22Rv1 (cell line): ENCODE measurements around the gene PAPOLB.
A peak's percentile ranks its signal among the peaks of the same experiment; 100 is the strongest.

Experiments
- H3K27ac ChIP-seq: fragments of 450-650 bp; 2 replicates; pipeline ENCODE4 v1.5.1; 2017
- CTCF ChIP-seq: fragments of 450-650 bp; IDR thresholded peaks from 2 replicates; pipeline ENCODE4 v1.5.1; 2017; ENCODE audit warnings: mild to moderate bottlenecking
- ZFX ChIP-seq: fragments of 450-650 bp; IDR thresholded peaks from 2 replicates; pipeline ENCODE4 v1.6.1; 2017; ENCODE audit warnings: antibody characterized with exemption, borderline replicate concordance

PAPOLB gene

GRCh38 chr7:4835398-4836205 lies 26.2 kb downstream of the PAPOLB start:
- H3K27ac ChIP-seq = no peak overlapping the region
- no peak for TF ChIP-seq CTCF
- TF ChIP-seq ZFX = no peak

GRCh38 chr7:4834601-4835397 lies 27.0 kb downstream of the PAPOLB start:
- TF ChIP-seq CTCF = no peak
- no peak for TF ChIP-seq ZFX
- no peak overlapping the region for H3K27ac ChIP-seq

DNA sequence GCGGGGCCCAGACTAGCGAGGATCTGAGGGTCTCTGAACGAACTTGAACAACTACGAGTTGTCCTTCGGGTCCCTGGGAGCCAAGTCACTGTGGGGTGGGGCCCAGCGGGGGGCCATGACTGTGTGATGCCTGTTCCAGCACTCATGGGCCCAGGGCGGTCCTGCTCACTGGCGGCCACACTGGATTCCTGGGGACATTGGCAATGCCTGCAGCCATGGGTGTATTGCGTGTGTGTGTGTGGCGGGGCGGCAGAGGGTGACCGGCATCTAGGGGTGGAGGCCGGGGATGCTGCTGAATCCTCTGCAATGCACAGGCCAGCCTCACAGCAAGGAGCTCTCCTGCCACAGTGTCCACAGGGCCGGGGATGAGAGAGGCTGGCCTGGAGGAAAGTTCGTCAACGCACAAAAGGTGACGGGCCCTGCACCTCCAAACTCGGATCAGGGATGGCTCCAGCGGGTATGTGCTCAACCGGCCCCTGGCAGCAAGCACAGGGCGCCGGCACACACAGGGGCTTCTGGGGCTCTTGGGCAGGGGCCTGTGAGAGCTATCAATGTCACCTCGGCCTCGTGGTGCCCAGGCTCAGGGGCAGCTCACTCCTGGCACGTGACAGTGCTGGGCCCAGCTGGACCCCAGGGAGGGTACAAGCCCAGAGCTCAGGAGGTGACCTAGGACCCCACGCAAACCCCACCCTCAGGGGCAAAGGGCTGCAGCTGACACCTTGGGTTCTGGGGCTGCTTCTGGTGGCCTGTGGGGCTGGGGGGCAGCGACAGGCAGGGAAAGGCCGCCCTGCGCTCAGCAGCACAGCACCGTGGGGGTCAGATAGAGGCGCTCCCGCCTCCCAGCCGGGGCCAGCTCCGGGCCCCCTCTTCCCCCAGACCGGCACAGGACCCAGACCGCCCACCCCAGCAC lies 27.9 kb downstream of the PAPOLB start:
- TF ChIP-seq ZFX = no peak
- TF ChIP-seq CTCF = no peak
- no peak overlapping the region for H3K27ac ChIP-seq

- H3K27ac ChIP-seq = no peak overlapping the region; the same call in 1 of the 2 replicates
- no peak for TF ChIP-seq ZFX
- TF ChIP-seq CTCF = no peak
Measured at GRCh38 chr7:4833176-4833575, 28.7 kb downstream of the PAPOLB start.

DNA sequence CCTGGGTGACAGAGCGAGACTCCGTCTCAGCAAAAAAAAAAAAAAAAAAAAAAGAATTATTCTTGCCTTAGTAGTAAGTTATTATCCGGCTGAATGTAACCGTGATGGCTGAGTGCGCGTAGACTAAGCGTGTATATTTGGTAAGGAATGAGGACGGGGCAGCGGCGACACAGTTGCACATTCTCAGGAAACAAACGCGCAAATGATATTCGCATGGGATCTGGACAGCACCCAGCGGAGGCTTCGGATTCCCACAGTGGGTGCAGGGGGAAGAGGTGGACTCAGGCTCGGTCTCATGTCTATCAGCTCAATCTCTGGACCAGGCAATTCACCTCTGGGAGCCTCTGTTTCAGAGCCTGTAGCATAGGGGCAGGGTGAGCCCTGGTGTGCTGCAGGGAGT lies 29.1 kb downstream of the PAPOLB start:
- TF ChIP-seq ZFX = no peak
- no peak for TF ChIP-seq CTCF
- H3K27ac ChIP-seq = peak overlapping the region; percentile 75

GRCh38 chr7:4831723-4832495 lies 29.9 kb downstream of the PAPOLB start:
- H3K27ac ChIP-seq = peak overlapping the region; percentile 75
- TF ChIP-seq CTCF (no peak), ZFX (no peak)
